Spleen (tissue), 7 donors: Measurements from ENCODE around the gene EXOC6B.

Experiments
- POLR2A ChIP-seq, 3 donors: fragments of 450-650 bp; IDR thresholded peaks; one replicate each; pipeline ENCODE4 v1.5.1; 2017; ENCODE audit warnings: antibody characterized with exemption in 3 of 3, mild to moderate bottlenecking in 1 of 3
- TF ChIP-seq, protein P1 (sequence below), 11 experiments: fragments of 200-600 bp in 7 of 11; fragments of 450-650 bp in 4 of 11; sonication (generic) in 4 of 11; IDR thresholded peaks in 8 of 11; conservative IDR thresholded peaks in 3 of 11; 1 replicate in 7 of 11; 2 replicates in 4 of 11; pipeline versions ENCODE4 v1.4.0 to v1.8.0; 2016 to 2021; ENCODE audit warnings: antibody characterized with exemption in 11 of 11, inconsistent platforms in 4 of 11, mild to moderate bottlenecking in 1 of 11
- donor health status: DM: no; HTN: no; CAD: no; lungs with moderate emphysema.
- donor health status: DM: no; HTN: no; CAD: no.
- donor health status: DM: no; HTN: no; CAD: no.

DNA sequence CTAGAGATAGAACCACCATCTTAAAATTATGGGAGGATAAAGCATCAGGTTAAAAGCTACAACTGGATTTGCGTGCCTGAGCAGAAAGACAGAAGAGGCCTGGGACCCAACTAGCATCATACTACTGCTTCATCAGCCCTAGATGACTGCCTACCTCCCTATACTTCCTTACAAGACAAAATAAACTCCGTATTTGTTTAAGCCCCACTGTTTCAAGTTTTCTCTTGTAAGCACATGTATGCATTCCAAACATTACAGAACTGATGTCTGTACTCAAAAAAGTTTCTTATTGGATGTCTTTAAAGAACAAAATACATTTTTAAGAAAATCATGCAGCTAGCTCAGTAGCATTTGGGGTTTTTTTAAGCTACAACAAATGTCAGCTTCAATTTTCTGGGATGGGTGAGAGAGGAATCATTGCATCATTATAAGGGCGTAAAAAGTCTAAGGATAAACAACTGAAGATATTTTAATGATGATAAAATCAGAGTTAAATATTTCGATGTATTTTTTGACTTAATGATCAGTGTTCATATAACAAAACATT is 213.1 kb downstream of the EXOC6B start:
- TF ChIP-seq, protein P1, sequence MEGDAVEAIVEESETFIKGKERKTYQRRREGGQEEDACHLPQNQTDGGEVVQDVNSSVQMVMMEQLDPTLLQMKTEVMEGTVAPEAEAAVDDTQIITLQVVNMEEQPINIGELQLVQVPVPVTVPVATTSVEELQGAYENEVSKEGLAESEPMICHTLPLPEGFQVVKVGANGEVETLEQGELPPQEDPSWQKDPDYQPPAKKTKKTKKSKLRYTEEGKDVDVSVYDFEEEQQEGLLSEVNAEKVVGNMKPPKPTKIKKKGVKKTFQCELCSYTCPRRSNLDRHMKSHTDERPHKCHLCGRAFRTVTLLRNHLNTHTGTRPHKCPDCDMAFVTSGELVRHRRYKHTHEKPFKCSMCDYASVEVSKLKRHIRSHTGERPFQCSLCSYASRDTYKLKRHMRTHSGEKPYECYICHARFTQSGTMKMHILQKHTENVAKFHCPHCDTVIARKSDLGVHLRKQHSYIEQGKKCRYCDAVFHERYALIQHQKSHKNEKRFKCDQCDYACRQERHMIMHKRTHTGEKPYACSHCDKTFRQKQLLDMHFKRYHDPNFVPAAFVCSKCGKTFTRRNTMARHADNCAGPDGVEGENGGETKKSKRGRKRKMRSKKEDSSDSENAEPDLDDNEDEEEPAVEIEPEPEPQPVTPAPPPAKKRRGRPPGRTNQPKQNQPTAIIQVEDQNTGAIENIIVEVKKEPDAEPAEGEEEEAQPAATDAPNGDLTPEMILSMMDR (IDR thresholded peaks at IDR 0.05 in 8 of 11, conservative IDR thresholded peaks at IDR 0.05 in 3 of 11), result no peak
- no peak for TF ChIP-seq POLR2A (IDR thresholded peaks at IDR 0.05)
